Fibroblast of lung (primary cell): Measurements from ENCODE around the gene ATP10B. TPM values are rescaled to one million over a fixed set of nuclear protein-coding genes. Genes with fewer than 3 reads are reported as not detected.

Source experiments
- DNase-seq, 2 donors: peaks; one replicate each; pipeline versions ENCODE4 v3.0.0 to v3.0.0-alpha.2; 2010; ENCODE audit warnings: low read depth in 2 of 2
- H2AFZ ChIP-seq: 2 replicates; pipeline ENCODE4 v1.5.1; 2012; ENCODE audit warnings: low read length, control low read depth, inconsistent platforms
- H3K27ac ChIP-seq: 2 replicates; pipeline ENCODE4 v1.5.1; 2011; ENCODE audit warnings: low read length, control low read depth; ENCODE audit not compliant: insufficient read depth
- H3K27me3 ChIP-seq: 2 replicates; pipeline ENCODE4 v1.5.1; 2011; ENCODE audit warnings: mild to moderate bottlenecking, low read length; ENCODE audit not compliant: control insufficient read depth, insufficient read depth
- H3K36me3 ChIP-seq: 2 replicates; pipeline ENCODE4 v1.5.1; 2011; ENCODE audit warnings: low read length; ENCODE audit not compliant: control insufficient read depth, insufficient read depth
- H3K4me1 ChIP-seq: 2 replicates; pipeline ENCODE4 v1.5.1; 2011; ENCODE audit warnings: low read length; ENCODE audit not compliant: control insufficient read depth, insufficient read depth; ENCODE audit errors: extremely low read depth
- H3K4me2 ChIP-seq: 2 replicates; pipeline ENCODE4 v1.5.1; 2011; ENCODE audit warnings: low read length, control low read depth; ENCODE audit not compliant: insufficient read depth; ENCODE audit errors: extremely low read depth
- H3K4me3 ChIP-seq, 4 experiments: fragments of 200-600 bp in 1 of 4; sonication (generic) in 1 of 4; replicated peaks in 1 of 4; 2 replicates each; pipeline ENCODE4 v1.5.1; 2011 to 2016; ENCODE audit warnings: low read length in 4 of 4, low read depth in 3 of 4, mild to moderate bottlenecking in 3 of 4, control low read depth in 2 of 4, inconsistent platforms in 1 of 4, mixed read lengths in 1 of 4; ENCODE audit not compliant: insufficient read depth in 1 of 4; ENCODE audit errors: control extremely low read depth in 1 of 4
- H3K79me2 ChIP-seq: 2 replicates; pipeline ENCODE4 v1.5.1; 2012; ENCODE audit warnings: mild to moderate bottlenecking, low read length, inconsistent platforms; ENCODE audit not compliant: control insufficient read depth, insufficient read depth
- H3K9ac ChIP-seq: 2 replicates; pipeline ENCODE4 v1.5.1; 2011; ENCODE audit warnings: mild to moderate bottlenecking, low read length, control low read depth; ENCODE audit not compliant: insufficient read depth
- H3K9me3 ChIP-seq: 2 replicates; pipeline ENCODE4 v1.5.1; 2012; ENCODE audit warnings: low read depth, low read length; ENCODE audit not compliant: control insufficient read depth, insufficient read depth
- H4K20me1 ChIP-seq: 2 replicates; pipeline ENCODE4 v1.5.1; 2011; ENCODE audit warnings: low read length; ENCODE audit not compliant: control insufficient read depth, insufficient read depth; ENCODE audit errors: extremely low read depth
- EZH2 ChIP-seq: IDR thresholded peaks from 2 replicates; pipeline ENCODE4 v1.5.1; 2012; ENCODE audit warnings: low read length, control low read depth, mild to moderate bottlenecking; ENCODE audit errors: missing control alignments
- polyA plus RNA-seq, 2 donors: library from polyadenylated mRNA; depleted of rRNA in 1 of 2; stranded (reverse) in 1 of 2; unstranded in 1 of 2; fragments of >200 nt; gene quantifications; 2 replicates each; pipeline ENCODE4 v1.2.1, GENCODE V29; 2011 to 2012; ENCODE audit warnings: missing spikeins in 1 of 2
- total RNA-seq: library from RNA; depleted of rRNA; stranded (reverse); fragments of >200 nt; gene quantifications from 2 replicates; pipeline ENCODE4 v1.2.1, GENCODE V29; 2014
- TF ChIP-seq, protein P1 (sequence below), 2 donors: IDR thresholded peaks in 1 of 2; conservative IDR thresholded peaks in 1 of 2; 1 replicate in 1 of 2; 2 replicates in 1 of 2; pipeline ENCODE4 v1.5.1; 2011 to 2012; ENCODE audit warnings: low read length in 2 of 2, control low read depth in 1 of 2, inconsistent platforms in 1 of 2, low read depth in 1 of 2, mild to moderate bottlenecking in 1 of 2

ATP10B gene
- total and polyA plus RNA-seq, 2 donors (not counting 1 experiment from before 2014, with no cell fraction given) = not detected

DNA sequence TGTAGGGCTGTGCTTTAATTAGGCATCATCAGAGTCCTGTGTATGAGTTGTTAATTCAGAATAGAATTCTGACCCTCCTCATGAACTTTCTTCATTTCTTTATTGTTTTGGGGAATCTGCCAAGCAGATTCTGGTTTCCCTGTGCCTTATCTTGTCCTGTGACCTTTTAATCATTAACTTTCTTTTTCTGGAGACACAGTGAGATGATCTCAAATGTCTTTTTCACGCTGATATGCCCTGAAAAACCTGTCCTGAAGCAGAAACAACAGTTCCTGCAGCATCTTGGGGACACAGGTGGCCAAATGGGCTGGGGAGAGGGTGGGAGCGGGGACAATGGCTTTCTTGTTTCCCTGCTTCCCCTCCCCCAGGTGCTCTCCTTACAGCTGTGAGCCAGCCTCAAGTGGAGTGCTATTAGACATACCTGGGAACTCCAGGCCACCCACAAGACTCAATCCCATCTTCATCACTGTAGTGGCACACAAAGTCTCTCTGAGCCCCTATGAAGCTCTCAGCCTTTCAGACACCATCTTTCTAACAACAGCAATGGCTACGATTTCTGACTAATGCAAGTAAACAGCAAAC lies 213.8 kb downstream of the ATP10B start:
- no peak overlapping the region for H3K4me3 ChIP-seq
- H2AFZ ChIP-seq = no peak overlapping the region
- no peak overlapping the region for H3K4me2 ChIP-seq
- no peaks in the 10 kb centered on the region for H3K79me2 ChIP-seq
- H3K27me3 ChIP-seq = no peaks in the 10 kb centered on the region
- no peak for DNase-seq
- no peaks in the 10 kb centered on the region for H3K36me3 ChIP-seq
- no peaks in the 10 kb centered on the region for H4K20me1 ChIP-seq
- no peak for TF ChIP-seq EZH2
- TF ChIP-seq, protein P1, sequence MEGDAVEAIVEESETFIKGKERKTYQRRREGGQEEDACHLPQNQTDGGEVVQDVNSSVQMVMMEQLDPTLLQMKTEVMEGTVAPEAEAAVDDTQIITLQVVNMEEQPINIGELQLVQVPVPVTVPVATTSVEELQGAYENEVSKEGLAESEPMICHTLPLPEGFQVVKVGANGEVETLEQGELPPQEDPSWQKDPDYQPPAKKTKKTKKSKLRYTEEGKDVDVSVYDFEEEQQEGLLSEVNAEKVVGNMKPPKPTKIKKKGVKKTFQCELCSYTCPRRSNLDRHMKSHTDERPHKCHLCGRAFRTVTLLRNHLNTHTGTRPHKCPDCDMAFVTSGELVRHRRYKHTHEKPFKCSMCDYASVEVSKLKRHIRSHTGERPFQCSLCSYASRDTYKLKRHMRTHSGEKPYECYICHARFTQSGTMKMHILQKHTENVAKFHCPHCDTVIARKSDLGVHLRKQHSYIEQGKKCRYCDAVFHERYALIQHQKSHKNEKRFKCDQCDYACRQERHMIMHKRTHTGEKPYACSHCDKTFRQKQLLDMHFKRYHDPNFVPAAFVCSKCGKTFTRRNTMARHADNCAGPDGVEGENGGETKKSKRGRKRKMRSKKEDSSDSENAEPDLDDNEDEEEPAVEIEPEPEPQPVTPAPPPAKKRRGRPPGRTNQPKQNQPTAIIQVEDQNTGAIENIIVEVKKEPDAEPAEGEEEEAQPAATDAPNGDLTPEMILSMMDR (conservative IDR thresholded peaks at IDR 0.05 in 1 of 2, IDR thresholded peaks at IDR 0.05 in 1 of 2; ENCODE audit: low read depth in 1 of 2, low read length in 2 of 2) = no peak
- no peak overlapping the region for H3K27ac ChIP-seq
- H3K9ac ChIP-seq = no peak overlapping the region
- H3K4me1 ChIP-seq = no peaks in the 10 kb centered on the region
- no peaks in the 10 kb centered on the region for H3K9me3 ChIP-seq

- Histone ChIP-seq H3K27ac (no peak overlapping the region), H3K4me2 (no peak overlapping the region), H3K9me3 (no peaks in the 10 kb centered on the region), H2AFZ (no peak overlapping the region), H3K4me1 (no peaks in the 10 kb centered on the region), H3K79me2 (no peaks in the 10 kb centered on the region), H3K27me3 (no peaks in the 10 kb centered on the region), H4K20me1 (no peaks in the 10 kb centered on the region), H3K4me3 (no peak overlapping the region), H3K9ac (no peak overlapping the region), H3K36me3 (no peaks in the 10 kb centered on the region)
- DNase-seq = no peak
- TF ChIP-seq, protein P1 (conservative IDR thresholded peaks at IDR 0.05 in 1 of 2, IDR thresholded peaks at IDR 0.05 in 1 of 2; ENCODE audit: low read depth in 1 of 2, low read length in 2 of 2) = no peak
- no peak for TF ChIP-seq EZH2
These were observed 214.5 kb downstream of the ATP10B start for GRCh38 chr5:160637357-160638090.

DNA sequence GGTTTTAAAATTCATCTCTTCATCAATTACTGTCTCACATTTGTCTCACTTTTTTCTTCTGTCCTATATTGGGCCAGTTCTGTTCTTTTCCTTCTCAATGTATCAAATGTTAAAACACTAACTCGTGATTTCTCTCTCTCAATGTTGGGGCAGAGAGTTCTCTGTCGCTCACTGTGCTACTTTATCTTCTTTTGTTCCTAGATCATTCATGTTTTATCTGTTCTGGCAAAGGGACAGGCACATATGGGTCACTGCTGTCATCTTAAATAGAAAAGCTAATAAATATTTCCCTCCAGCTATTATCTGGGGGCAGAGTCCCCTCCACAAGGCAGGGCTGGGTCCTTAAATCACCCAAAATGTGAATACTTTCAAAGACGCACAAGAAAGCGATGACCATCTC lies 216.3 kb downstream of the ATP10B start:
- Histone ChIP-seq H3K36me3 (no peaks in the 10 kb centered on the region), H3K9ac (no peak overlapping the region), H3K79me2 (no peaks in the 10 kb centered on the region), H3K9me3 (no peaks in the 10 kb centered on the region), H3K4me3 (no peak overlapping the region), H3K27me3 (no peaks in the 10 kb centered on the region), H3K27ac (no peak overlapping the region), H3K4me1 (no peaks in the 10 kb centered on the region), H2AFZ (no peak overlapping the region), H3K4me2 (no peak overlapping the region), H4K20me1 (no peaks in the 10 kb centered on the region)
- TF ChIP-seq EZH2 = no peak
- TF ChIP-seq, protein P1 (conservative IDR thresholded peaks at IDR 0.05 in 1 of 2, IDR thresholded peaks at IDR 0.05 in 1 of 2; ENCODE audit: low read depth in 1 of 2, low read length in 2 of 2) = no peak
- DNase-seq = no peak
